CD4-positive, alpha-beta T cell (primary cell): Measurements from ENCODE around the gene WNK3. TPM values are rescaled to one million over a fixed set of nuclear protein-coding genes. Genes with fewer than 3 reads are reported as not detected.

ENCODE experiments used
- ATAC-seq: fragments of 200-7000 bp; cut with Tn5 transposase; one replicate; pipeline ENCODE4 v1.10.0; 2022; ENCODE audit warnings: mild to moderate bottlenecking; ENCODE audit not compliant: poor library complexity
- CTCF ChIA-PET: fragments of 350-600 bp; sonication (Branson Sonifier 250); formaldehyde crosslinking; loops from one replicate; lab custom pipeline; 2021; ENCODE audit warnings: antibody characterized with exemption, inconsistent platforms; lab: Charles Lee
- POLR2A ChIA-PET: fragments of 350-600 bp; sonication (Branson Sonifier 250); formaldehyde crosslinking; loops from one replicate; lab custom pipeline; 2021; ENCODE audit warnings: antibody characterized with exemption, inconsistent platforms; lab: Charles Lee
- DNase-seq, 14 experiments: peaks; one replicate each; pipeline ENCODE4 v3.0.0-alpha.2; 2013 to 2020; ENCODE audit warnings: mixed read lengths in 2 of 14
- H3K27ac ChIP-seq, 2 donors: one replicate each; pipeline versions ENCODE4 v1.5.1 to v1.7.0; 2013; ENCODE audit warnings: low read length in 2 of 2, low read depth in 1 of 2, mild to moderate bottlenecking in 1 of 2
- H3K27me3 ChIP-seq, 2 experiments: 1 replicate in 1 of 2; 2 replicates in 1 of 2; pipeline versions ENCODE4 v1.6.1 to v1.7.0; 2013; ENCODE audit warnings: low read length in 2 of 2, control low read depth in 1 of 2, mild to moderate bottlenecking in 1 of 2, moderate library complexity in 1 of 2; ENCODE audit not compliant: insufficient read depth in 2 of 2, control insufficient read depth in 1 of 2
- H3K36me3 ChIP-seq: one replicate; pipeline ENCODE4 v1.6.1; 2013; ENCODE audit warnings: low read length, control low read depth; ENCODE audit not compliant: insufficient read depth
- H3K4me1 ChIP-seq: one replicate; pipeline ENCODE4 v1.6.1; 2013; ENCODE audit warnings: low read length, control low read depth; ENCODE audit not compliant: insufficient read depth
- H3K4me3 ChIP-seq: one replicate; pipeline ENCODE4 v1.5.1; 2013; ENCODE audit warnings: mild to moderate bottlenecking, low read length, moderate library complexity
- H3K9me3 ChIP-seq, 2 experiments: 1 replicate in 1 of 2; 2 replicates in 1 of 2; pipeline versions ENCODE4 v1.6.1 to v1.7.0; 2013; ENCODE audit warnings: low read length in 2 of 2, mild to moderate bottlenecking in 2 of 2, control low read depth in 1 of 2, moderate library complexity in 1 of 2; ENCODE audit not compliant: control insufficient read depth in 1 of 2, insufficient read depth in 1 of 2
- H3K27ac Mint-ChIP-seq: one replicate; pipeline ENCODE4 v1.8.0; 2020; ENCODE audit warnings: mixed read lengths
- H3K27me3 Mint-ChIP-seq: one replicate; pipeline ENCODE4 v1.8.0; 2021; ENCODE audit warnings: mixed read lengths
- H3K36me3 Mint-ChIP-seq: one replicate; pipeline ENCODE4 v1.8.0; 2021; ENCODE audit warnings: low read depth, mixed read lengths
- H3K4me1 Mint-ChIP-seq: one replicate; pipeline ENCODE4 v1.8.0; 2021; ENCODE audit warnings: low read depth, mixed read lengths
- H3K4me3 Mint-ChIP-seq: one replicate; pipeline ENCODE4 v1.8.0; 2020; ENCODE audit warnings: mild to moderate bottlenecking, mixed read lengths
- H3K9me3 Mint-ChIP-seq: one replicate; pipeline ENCODE4 v1.8.0; 2020; ENCODE audit warnings: mixed read lengths
- CTCF ChIP-seq: fragments of 200-600 bp; IDR thresholded peaks from one replicate; pipeline ENCODE4 v1.8.0; 2022; ENCODE audit warnings: antibody characterized with exemption, mild to moderate bottlenecking
- intact Hi-C, 2 experiments: fragments of 100-400 bp; cut with DNase I in 1 of 2; cut with micrococcal nuclease in 1 of 2; formaldehyde crosslinking; loops; one replicate each; pipeline versions ENCODE4 v1.15.1 to v1.9.0; 2023 to 2025; cut with DNase I, micrococcal nuclease
- total RNA-seq, 174 experiments: library from RNA in 2 of 174; stranded (reverse) in 2 of 174; gene quantifications; one replicate each; pipeline ENCODE4 v1.2.3 and lab custom pipeline; 2021 to 2026

WNK3 gene
- total RNA-seq, 2 experiments from 2014 or later: 0.16 to 0.25 TPM

- H3K27me3 Mint-ChIP-seq: no peaks in the 10 kb centered on the region
- no peak for TF ChIP-seq CTCF
- no peak overlapping the region for H3K27ac Mint-ChIP-seq
- no peaks in the 10 kb centered on the region for H3K36me3 Mint-ChIP-seq
- no peak for DNase-seq
- no peak overlapping the region for H3K4me3 Mint-ChIP-seq
- ChIA-PET POLR2A (no interaction called here), CTCF (no interaction called here)
- ATAC-seq: no peak
- H3K9me3 ChIP-seq: no peaks in the 10 kb centered on the region
- H3K4me1 ChIP-seq: no peaks in the 10 kb centered on the region
- H3K9me3 Mint-ChIP-seq: no peaks in the 10 kb centered on the region
- no peaks in the 10 kb centered on the region for H3K27me3 ChIP-seq
- no peak overlapping the region for H3K4me3 ChIP-seq
- H3K27ac ChIP-seq: no peak overlapping the region
- intact Hi-C loops: no loop called here
- H3K36me3 ChIP-seq: no peaks in the 10 kb centered on the region
- H3K4me1 Mint-ChIP-seq: no peaks in the 10 kb centered on the region
Observed at GRCh38 chrX:54301516-54301915, 56.3 kb downstream of the WNK3 start.

DNA sequence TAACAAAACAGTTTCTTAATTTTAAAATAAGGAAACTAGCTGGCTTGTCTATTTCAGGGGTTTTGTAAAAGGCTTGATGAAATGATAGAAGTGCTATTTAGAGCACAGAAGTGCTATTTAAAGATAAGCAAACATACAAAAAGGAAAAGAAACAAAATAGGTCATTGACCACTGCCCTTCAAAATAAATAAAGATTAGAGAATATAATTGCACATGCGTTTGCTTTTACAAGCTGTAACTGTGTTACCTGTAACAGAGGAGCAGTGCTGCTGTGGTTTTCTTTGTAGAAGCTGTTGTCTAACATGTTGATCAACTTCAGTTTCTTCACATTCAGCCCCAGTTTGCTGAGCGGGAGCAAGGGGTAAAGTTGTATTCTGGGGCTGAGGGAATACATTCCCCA, 63.5 kb downstream of the WNK3 start:
- Mint-ChIP-seq H3K27ac (no peak overlapping the region), H3K27me3 (no peaks in the 10 kb centered on the region), H3K4me1 (no peaks in the 10 kb centered on the region), H3K4me3 (no peak overlapping the region), H3K36me3 (no peaks in the 10 kb centered on the region), H3K9me3 (no peaks in the 10 kb centered on the region)
- H3K36me3 ChIP-seq: no peaks in the 10 kb centered on the region
- intact Hi-C loops: no loop called here
- POLR2A ChIA-PET: no interaction called here
- H3K27ac ChIP-seq: no peak overlapping the region
- H3K4me1 ChIP-seq: no peaks in the 10 kb centered on the region
- no peak for TF ChIP-seq CTCF
- DNase-seq (no peak), ATAC-seq (no peak)
- H3K4me3 ChIP-seq: no peak overlapping the region
- H3K9me3 ChIP-seq: no peaks in the 10 kb centered on the region
- no peaks in the 10 kb centered on the region for H3K27me3 ChIP-seq
- CTCF ChIA-PET: interaction anchor here (1.3 kb wide), 1 partner anchor 9 kb away, joined by 4 read pairs; no protein-coding TSS in a partner anchor

DNA sequence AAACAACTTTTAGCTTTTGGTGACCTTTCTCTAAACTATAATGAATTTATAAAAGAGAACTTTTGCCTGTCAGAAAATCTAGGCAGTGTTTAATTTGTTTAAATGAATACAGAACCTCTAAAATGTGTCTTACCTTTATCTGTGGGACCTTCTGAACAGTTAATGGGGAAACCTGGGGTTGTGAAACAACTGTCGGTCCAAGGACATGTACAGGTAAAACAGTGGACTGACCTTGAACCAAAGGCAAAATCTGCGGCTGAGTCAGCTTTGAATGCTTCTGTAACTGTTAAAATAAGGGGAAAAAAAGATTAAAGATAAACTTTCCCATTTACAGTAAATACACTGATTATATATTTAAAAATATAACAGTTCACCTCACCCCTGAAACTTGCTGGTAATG, 65.1 kb downstream of the WNK3 start:
- Mint-ChIP-seq H3K36me3 (no peaks in the 10 kb centered on the region), H3K27ac (no peak overlapping the region), H3K4me1 (no peaks in the 10 kb centered on the region), H3K4me3 (no peak overlapping the region), H3K27me3 (no peaks in the 10 kb centered on the region), H3K9me3 (no peaks in the 10 kb centered on the region)
- no peaks in the 10 kb centered on the region for H3K27me3 ChIP-seq
- H3K9me3 ChIP-seq: no peaks in the 10 kb centered on the region
- intact Hi-C loops: no loop called here
- POLR2A ChIA-PET: no interaction called here
- H3K4me1 ChIP-seq: no peaks in the 10 kb centered on the region
- ATAC-seq: no peak
- H3K36me3 ChIP-seq: no peaks in the 10 kb centered on the region
- TF ChIP-seq CTCF: no peak
- CTCF ChIA-PET: no interaction called here
- no peak overlapping the region for H3K27ac ChIP-seq
- H3K4me3 ChIP-seq: no peak overlapping the region
- DNase-seq: no peak
